HG03342 (cell line): Measurements from ENCODE around the gene DIS3L2.
"Not testable (repeated sequence)": the region's sequence is repeated elsewhere in the genome, so short reads cannot be mapped to it uniquely, and the experiment has no call there.

ENCODE experiments used
- ATAC-seq: cut with Tn5 transposase; IDR thresholded peaks from one replicate; pipeline ENCODE4 v1.9.1; 2021; ENCODE audit warnings: mild to moderate bottlenecking, moderate library complexity; ENCODE audit not compliant: unreplicated experiment

The DIS3L2 gene

DNA sequence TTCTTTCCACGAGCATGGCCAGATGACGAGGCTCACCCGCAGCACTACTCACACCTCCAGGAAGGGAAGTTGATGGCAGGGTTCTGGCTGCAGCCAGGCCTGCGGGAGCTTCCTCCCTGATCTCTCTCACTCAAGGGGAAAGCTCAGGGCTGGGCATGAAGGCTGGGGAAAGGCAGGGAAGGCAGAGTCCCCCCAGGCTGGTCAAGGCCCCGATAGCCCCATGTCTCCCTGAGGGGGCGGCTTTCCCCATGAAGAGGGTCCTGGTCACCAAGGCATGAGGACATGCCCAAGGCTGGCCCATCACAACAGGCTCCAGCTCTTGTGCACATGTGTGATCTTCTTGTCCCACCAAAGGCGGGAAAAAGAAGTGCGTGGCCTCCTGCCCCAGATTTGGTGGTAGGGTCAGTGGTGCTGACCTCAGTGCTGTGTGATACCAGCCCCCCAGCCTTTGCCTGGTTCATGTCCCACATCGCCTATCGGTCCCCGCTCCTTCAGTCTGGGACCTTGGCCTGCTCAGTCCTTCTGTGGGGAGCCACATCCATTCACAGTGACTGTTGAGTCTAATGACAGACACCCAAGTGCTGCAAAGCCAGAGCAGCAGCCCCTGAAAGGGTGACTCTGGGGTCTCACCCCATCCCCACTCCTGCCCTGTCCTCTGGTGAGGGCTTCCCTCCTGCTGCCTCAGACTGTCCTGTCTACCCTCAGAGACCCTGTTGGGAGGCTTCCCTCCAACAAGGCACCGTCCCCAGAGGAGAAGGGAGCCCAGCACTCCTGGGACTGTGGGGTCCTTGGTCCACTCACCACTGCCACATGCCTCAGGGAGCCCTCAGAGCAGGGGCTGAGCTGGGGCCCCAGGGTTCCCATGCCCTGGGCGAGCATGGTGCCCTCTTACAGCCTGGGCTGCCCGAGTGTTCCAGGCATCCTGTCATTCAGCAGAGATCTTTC is 367.3 kb downstream of the DIS3L2 start:
- ATAC-seq: no peak

DNA sequence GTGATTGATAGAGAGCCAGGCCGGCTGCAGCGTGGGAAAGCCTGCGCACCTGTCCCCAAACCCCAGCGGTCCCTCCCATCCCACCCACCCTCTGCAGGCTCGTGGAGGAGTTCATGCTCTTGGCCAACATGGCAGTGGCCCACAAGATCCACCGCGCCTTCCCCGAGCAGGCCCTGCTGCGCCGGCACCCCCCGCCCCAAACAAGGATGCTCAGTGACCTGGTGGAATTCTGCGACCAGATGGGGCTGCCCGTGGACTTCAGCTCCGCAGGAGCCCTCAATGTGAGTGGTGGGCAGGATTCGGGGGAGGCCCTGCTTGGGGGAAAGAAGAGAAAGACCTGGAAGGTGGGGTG is 368.2 kb downstream of the DIS3L2 start:
- no peak for ATAC-seq

DNA sequence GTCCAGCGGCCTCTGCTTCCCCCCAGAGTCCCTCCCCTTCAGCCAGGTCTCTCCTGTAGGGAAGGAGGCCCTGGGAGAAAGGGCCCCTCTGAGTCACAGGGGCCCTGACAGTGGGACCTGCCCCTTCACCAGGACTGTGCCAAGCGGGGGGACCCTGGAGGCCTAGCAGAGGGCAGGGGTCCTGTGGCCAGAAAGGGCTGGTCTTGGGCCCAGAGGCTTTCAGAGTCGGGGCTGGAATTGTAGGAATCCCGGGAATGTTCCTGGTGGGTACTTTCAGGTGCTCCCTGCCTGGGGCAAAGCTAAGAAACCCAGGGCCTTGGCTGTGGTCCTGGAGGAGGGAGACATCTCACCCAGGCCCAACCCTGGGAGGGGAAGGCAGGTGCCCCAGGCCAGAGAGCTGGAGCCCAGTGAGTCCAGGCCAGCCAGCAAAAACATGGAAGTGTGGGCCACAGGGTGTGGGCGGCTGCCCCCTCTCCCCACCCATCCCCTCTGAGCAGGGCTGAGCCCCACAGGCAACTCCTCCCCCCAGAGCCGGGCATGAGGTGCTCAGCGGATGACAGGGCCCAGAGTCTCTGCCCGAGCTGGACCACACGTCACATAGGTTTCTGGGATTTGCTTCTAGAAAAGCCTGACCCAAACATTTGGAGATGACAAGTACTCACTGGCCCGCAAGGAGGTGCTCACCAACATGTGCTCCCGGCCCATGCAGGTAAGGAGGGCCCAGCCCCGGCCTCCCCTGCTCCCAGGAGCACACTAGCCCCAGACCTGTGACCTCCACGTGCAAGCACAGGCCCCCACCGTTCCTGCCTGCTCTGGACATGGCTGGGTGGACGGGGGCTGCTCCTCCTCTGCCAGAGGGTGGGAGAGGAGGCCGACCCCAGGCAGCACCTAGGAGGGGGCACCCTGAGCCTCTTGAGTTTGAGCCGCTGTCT is 368.8 kb downstream of the DIS3L2 start:
- ATAC-seq: no peak

DNA sequence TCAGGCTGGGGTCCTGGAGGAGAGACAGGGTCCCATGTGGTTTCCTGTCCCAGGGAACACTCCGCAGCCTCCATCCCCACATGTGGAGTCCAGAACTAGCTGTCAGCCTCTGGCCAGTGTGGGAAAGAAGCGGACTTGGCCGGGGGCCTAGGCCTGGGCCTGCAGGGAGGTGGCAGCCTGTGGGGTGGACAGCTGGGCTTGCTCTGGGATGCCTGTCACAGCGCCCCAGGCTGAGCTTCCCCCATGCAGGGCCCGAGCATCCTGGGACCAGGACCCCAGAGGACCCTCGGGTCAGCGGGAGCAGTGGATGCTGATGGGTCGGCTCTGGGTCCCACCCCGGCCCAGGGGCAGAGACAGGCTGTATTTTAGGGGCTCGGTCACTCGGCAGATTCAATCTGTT is 369.5 kb downstream of the DIS3L2 start:
- not testable (repeated sequence) for ATAC-seq

DNA sequence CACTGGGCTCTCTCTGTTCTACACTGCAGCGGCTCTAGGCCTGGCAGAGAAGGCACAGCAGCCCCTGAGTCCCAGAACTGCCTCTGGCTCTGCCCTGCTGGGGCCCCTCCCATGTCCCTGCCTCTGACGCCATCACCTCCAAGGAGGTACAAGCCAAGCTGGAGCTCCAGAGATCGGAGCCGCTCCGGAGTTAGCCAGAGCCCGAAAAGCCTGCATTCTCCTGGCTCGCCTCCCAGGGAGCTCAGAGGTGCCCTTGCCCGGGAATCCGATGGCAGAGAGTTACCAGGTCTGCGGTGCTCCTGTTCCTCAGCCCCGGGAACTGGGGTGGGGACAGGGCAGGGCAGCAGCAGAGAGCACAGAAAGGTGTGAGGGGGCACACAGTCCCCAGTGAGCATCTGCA is 370.1 kb downstream of the DIS3L2 start:
- not testable (repeated sequence) for ATAC-seq

DNA sequence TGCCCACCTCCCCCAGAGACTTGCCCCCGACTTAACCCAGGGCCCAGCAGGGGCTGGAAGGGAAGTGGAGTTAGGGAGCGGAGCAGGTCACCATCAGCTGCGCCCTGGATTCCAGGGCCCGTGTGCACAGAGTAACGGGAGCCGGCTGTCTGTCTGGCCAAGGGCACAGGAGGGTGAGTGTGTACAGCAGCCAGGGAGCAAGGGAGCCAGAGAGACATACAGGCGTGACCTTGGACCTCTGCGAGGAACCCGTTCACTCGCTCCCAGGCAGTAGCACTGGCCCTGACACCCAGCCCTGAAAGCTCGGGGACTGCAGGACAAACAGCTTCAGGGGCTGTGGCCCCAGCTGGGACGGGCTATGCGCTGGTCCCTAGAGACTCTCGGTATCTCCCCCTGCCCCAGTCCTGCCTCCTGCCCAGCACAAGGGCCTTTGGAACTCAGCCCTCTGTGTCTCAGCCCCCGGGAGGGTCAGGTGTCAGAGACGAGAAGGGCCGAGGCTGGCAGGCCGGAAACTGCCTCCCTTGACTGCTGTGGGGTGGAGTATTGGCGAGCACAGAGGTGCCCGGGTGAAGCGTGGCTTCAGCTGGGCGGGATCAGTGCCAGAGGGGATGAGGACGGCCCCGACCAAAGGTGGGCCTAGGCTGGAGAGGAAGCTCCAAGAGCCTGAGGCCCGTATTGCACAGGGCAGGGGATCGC is 370.9 kb downstream of the DIS3L2 start:
- not testable (repeated sequence) for ATAC-seq

DNA sequence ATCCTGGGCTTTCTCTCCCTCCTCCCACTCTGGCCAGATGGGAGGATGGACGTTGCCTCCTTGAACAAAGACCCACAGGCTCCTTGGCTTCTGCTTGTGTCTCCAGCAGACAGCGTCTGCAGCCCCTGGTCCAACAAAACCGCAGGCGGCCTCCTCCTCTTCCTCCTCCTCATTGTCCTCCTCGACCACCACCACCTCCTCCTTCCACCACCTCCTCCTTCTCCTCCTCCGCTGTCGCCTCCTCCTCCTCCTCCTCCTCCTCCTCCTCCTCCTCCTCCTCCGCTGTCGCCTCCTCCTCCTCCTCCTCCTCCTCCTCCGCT is 371.4 kb downstream of the DIS3L2 start:
- ATAC-seq: no peak

DNA sequence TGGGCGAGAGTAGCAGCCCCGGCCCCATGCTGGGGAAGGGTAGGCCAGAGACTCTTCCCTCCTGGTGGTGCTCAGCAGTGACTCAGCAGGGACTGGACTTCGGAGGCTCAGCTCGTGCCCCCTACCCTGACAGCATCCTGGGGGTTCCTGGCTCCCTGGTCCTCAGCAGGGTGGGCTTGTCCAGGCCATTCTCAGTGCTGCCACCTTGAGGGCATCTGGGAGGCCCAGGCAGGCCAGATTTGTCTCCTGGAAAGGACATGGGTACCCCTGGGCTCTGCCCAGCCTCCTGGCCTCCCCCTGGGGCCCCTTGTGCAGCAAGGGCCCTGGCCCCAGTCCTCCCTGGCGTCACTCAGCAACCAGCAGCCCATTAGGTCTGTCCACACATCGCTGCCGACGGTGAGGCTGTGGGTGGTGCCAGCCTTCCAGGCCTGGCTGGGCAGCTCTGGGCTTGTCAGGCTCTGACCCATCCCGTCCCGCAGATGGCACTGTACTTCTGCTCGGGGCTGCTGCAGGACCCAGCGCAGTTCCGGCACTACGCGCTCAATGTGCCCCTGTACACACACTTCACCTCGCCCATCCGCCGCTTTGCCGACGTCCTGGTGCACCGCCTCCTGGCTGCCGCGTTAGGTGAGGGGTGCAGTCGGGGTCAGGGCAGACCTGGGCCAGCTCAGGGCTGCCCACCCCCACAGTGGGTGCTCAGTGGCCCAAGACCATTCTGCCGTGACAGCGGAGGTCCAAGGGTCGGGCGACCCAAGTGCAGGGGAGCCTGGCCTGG is 372.0 kb downstream of the DIS3L2 start:
- no peak for ATAC-seq

DNA sequence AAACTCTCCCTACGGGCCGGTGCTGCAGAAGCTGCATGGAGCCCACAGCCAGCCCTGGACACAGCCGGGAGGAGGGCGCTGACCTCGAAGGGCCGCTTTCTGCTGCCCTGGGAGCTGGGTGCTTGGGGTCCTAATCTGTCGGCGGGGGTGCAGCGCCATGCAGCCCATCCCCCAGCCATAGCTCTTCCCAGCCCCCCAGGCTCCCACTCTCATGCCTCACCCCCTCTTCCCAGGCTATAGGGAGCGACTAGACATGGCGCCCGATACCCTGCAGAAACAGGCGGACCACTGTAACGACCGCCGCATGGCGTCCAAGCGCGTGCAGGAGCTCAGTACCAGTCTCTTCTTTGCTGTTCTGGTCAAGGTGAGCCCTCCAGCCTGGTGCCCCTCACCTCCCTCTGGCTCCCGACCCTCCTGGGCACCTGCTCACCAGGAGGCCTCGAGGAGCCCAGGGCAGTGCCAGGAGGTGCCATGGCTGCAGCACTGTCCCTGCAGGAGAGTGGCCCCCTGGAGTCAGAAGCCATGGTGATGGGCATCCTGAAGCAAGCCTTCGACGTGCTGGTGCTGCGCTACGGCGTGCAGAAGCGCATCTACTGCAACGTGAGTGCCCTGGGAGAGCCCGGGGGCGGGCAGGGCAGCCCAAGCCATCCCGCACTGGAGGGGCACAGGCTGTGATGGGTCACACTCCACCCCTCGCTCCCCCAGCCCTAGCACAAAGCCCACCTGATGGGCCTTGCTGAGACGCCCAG is 372.8 kb downstream of the DIS3L2 start:
- ATAC-seq: not testable (repeated sequence)

DNA sequence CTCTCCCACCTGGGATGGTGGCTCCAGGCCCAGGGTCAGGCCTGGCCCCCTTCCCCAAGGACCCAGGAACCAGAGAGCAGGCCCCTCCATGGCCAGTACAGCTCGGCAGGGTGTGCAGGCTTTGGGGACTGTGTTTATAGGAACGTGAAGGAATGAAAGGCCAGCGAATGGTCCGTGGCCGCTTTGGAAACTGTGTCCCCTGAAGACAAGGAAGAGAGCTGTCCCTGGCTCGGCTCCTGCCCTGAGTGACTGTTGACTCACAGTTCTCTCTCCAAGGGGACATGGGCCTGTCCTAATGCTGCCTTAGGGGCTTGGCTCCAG is 373.3 kb downstream of the DIS3L2 start:
- ATAC-seq: not testable (repeated sequence)

DNA sequence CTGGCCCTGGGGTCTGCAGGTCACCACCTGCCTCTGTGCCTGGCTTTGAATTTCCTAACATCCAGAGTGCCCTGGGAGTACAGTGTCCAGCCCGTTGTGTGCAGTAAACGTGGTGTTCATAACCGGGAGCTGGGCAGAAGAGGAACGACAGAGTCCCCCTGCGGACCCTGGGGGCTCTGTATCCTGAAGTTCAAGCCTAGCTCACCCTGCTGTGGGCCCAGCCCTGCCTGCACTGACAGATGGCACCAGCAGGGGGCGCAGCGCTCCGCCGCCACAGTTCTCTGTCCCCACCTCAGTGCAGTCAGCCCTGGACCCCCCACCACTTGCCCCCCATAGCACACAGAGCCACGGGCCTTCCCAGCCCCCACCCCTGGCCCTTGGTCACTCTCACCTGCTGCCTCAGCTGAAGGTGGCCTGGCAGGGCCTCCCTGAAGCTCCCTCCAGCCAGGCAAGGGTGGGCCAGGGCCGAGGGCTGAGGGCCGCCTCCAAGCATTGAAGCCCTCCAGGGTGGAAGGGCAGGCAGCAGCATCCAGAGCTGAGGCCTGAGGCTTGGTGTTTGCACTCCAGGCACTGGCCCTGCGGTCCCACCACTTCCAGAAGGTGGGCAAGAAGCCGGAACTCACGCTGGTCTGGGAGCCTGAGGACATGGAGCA is 373.8 kb downstream of the DIS3L2 start:
- ATAC-seq: not testable (repeated sequence)

DNA sequence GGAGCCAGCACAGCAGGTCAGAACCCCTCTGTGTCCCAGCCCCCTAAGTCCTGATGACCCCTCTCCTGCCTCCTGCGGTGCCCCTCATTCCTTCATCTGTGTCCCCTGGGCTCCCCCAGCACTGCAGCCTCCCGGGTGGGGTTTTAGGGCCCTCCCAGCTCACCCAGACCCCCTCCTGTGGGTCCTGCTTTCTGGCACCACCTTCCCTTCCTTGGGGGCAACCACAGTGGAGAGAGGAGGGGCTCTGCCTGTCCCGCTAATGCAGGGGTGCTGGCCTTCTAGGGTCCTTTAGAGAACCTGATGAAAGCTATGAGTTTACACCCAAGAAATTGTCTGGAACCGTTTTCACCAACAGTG is 374.3 kb downstream of the DIS3L2 start:
- ATAC-seq: no peak

DNA sequence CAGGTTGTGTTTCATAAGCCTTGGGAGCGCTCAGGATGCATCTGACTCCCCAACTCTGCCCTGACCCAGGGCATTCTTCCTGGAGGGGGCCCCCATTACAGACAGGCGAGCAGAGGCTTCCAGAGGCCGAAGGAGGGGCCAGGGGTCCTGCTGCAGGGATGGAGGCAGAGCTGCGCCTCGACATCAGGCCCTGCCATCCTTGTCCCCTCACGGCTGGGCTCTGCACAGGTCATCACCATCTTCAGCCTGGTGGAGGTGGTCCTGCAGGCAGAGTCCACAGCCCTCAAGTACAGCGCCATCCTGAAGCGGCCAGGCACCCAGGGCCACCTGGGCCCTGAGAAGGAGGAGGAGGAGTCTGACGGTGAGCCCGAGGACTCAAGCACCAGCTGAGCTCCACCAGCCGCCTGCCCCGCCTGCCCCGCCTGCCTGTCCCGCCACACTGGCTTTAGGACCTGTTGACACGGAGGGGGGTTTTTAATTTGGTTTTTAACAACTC is 374.8 kb downstream of the DIS3L2 start:
- no peak for ATAC-seq

DNA sequence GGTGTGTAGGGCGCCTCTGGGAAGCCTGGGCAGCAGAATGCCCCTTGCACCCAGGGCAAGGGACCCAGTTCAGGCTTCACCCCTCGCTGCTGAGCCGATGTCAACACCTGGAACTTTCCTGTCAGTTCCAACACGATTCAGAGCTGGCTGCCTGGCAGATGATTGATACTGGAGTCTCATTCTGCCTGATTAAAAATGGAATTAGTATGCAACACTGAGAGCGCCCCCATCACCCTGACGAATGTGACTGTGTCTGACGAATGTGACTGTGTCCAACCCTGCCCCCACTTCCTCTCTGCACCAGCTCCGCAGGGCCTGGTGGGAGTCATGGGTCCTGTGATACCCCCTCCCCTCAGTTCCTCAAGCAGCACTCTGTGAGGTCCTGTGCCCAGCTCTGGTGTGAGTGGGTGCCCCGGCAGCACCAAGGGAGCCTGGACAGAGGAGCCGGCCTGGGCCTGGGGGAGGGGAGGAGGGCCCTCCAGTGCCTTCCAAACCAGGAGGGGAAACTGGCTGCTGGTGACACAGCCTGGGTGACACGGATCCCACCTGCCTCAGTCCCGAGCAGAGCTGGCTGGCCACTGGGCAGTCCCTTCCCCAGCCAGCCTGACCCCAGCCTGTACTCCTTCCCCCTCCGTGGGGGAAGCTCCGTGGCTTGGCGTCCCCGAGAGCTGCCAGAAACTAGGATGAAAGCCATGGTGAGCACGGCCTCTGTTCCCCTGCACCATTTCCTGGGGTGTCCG is 375.6 kb downstream of the DIS3L2 start:
- no peak for ATAC-seq

DNA sequence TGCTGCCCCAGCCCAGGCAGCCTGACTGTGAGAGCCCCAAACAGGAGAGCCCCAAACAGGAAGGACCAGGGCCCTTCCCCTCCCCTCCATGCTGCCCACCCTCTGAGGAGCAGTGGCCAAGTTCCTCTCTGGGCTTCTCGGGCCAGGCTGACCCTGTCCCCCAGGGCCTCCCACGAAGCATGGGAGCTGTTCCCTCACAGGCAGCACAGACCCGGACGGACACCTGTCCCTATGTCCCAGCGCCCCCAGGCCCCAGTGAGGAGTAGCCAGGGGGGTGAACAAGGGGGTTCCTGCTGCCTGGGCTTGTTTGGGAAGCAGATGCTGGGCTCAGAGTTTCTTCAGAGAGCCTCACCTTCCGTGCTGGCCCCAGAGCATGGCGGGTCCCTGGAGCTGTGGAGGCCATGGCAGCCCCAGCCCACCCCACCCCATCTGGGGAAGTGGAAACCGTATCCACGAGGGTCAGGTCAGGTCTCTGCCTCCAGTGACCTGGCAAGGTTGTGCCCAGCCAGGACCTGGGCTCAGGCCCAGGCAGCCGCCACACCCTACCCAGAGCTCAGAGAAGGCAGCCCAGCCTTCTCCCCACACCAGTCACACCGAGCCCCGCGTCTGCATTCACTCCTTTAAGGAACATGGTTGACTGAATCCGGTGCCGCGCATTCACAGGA is 376.7 kb downstream of the DIS3L2 start:
- ATAC-seq: not testable (repeated sequence)

DNA sequence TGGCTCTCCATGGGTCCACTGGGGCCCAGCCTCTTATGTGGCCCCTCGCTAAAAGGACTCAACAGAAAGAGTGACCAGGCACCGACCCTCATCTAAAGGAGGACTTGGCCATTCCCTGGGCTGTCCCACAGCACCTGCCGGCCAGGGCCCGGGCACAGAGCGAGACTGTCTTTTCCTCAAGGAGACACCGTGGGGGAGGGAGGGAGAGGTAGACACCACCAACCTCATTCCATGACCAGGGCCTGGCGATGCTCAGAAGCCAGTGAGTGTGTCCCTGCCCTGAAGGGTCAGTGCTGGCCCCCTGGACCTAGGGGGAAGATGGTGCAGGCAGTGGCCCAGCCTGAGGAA is 377.2 kb downstream of the DIS3L2 start:
- ATAC-seq: no peak

DNA sequence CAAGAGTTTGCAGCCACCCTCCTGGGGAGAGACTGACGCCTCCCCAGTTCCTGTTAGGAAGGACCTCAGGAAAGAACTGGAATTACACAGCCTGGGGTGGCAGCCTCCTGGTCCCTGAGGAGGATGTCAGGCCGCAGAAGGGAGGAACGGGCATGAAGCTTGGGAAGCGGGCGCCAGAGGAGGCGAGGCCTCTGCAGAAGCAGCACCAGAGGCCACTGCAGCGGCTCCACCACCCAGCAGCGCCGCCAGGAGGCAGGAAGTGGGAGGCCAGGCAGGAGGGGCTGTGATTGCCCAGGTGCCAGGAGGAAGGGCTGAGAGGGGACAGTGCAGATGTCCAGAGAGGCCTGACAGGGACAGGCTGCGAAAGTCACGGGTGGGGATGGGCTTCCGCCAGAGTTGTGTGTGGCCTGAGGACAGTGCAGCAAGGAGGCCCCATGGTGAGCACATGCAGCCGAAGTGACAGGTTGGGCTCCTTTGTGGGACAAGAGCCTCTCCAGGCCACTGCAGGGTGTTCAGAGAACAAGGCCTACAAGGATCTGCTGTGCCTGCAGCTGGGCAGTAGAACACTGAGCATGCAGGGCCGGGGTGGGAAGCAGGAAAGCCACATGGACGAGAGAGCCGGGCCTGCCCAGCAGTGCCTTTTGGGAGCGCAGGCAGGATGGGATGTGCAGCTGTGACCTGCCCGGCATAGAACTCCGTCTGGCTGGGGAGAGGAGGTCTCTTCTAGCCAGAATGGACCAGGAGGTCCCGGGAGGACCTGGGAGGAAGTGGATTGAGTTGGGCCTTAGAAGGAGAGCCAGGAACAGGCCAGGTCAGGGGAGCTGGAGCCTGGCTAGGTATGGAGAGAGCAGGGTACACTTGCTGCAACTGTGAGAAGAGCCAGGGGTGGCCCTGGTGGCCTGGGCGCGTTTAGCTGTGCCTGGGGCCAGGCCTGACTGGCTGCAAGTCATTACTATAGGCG is 377.9 kb downstream of the DIS3L2 start:
- ATAC-seq: no peak
